Heart right ventricle (tissue), 16 donors: ENCODE results near the gene TCF12. TPM values are rescaled to one million over a fixed set of nuclear protein-coding genes. Genes with fewer than 3 reads are reported as not detected.

Experiments used
- ATAC-seq, 8 donors: fragments of 200-7000 bp; cut with Tn5 transposase; one replicate each; pipeline ENCODE4 v1.9.1; 2020; ENCODE audit warnings: mild to moderate bottlenecking in 8 of 8, moderate library complexity in 8 of 8, moderate number of reproducible peaks in 1 of 8
- DNase-seq, 2 donors: peaks; one replicate each; pipeline ENCODE4 v3.0.0-alpha.2; 2020
- H3K27ac ChIP-seq, 10 donors: fragments of 200-600 bp; sonication (generic) in 2 of 10; one replicate each; pipeline versions ENCODE4 v1.5.0 to v1.8.0; 2020 to 2022; ENCODE audit warnings: mild to moderate bottlenecking in 3 of 10
- H3K27me3 ChIP-seq, 7 donors: fragments of 200-600 bp; one replicate each; pipeline ENCODE4 v1.8.0; 2021 to 2022; ENCODE audit warnings: mild to moderate bottlenecking in 2 of 7
- H3K36me3 ChIP-seq, 9 donors: fragments of 200-600 bp; sonication (generic) in 1 of 9; one replicate each; pipeline versions ENCODE4 v1.5.0 to v1.8.0; 2020 to 2022; ENCODE audit warnings: mild to moderate bottlenecking in 2 of 9
- H3K4me1 ChIP-seq, 9 donors: fragments of 200-600 bp; sonication (generic) in 1 of 9; one replicate each; pipeline versions ENCODE4 v1.5.0 to v1.8.0; 2020 to 2022; ENCODE audit warnings: mild to moderate bottlenecking in 4 of 9
- H3K4me3 ChIP-seq, 10 donors: fragments of 200-600 bp; sonication (generic) in 2 of 10; one replicate each; pipeline versions ENCODE4 v1.5.0 to v1.8.0; 2020 to 2022; ENCODE audit warnings: mild to moderate bottlenecking in 7 of 10, moderate library complexity in 2 of 10
- H3K9me3 ChIP-seq, 11 donors: fragments of 200-600 bp in 10 of 11; sonication (generic) in 2 of 11; one replicate each; pipeline versions ENCODE4 v1.5.0 to v1.8.0; 2013 to 2022; ENCODE audit warnings: mild to moderate bottlenecking in 2 of 11, control low read depth in 1 of 11, moderate library complexity in 1 of 11
- WGBS, 2 donors: extraction: QIAGEN DNeasy Blood & Tissue Kit; methylation state at CpG; one replicate each; pipeline ENCODE4 v1.1.7; 2013; ENCODE audit warnings: inconsistent platforms in 1 of 2; 5-methylcytosine and 5-hydroxymethylcytosine counted together
- intact Hi-C, 10 donors: fragments of 100-400 bp; cut with DNase I; formaldehyde crosslinking; loops; one replicate each; pipeline versions ENCODE4 v1.11.1 to v1.14.2; 2022
- polyA plus RNA-seq, 2 donors: library from polyadenylated mRNA; stranded (reverse); fragments of 200-250 nt; gene quantifications; one replicate each; pipeline ENCODE4 v1.2.3, GENCODE V29; 2013
- total RNA-seq, 10 donors: library from RNA; stranded (reverse); fragmentation: NEBNext Ultra II Directional in 3 of 10; extraction: Animal tissue kit (Norgen Biotek cat#: 25700) in 3 of 10; gene quantifications; one replicate each; pipeline versions ENCODE4 v1.2.1 to v1.2.4, GENCODE V29; 2021 to 2023
- TF ChIP-seq, protein P1 (sequence below), 9 donors: fragments of 200-600 bp; sonication (generic) in 2 of 9; IDR thresholded peaks; one replicate each; pipeline versions ENCODE4 v1.5.0 to v1.8.0; 2021 to 2022; ENCODE audit warnings: antibody characterized with exemption in 9 of 9, mild to moderate bottlenecking in 5 of 9, moderate library complexity in 1 of 9
- donor health status: Arrhythmogenic right ventricular cardiomyopathy.
- donor health status: ischemic (EF 13 %, LVEDD 7.1; RV severe dilation, severe dysfunction).
- donor health status: healthy with polysubstance abuse.
- donor health status: DM: no; HTN: yes; CAD: no.
- donor health status: DM: no; HTN: no; CAD: no.
- donor health status: ischemic (EF 25% LVEDD 6.9; RV normal size, moderate dysfunction).
- donor health status: ischemic (EF 25% LVEDD 5.7; RV mildly dilated, moderate dysfunction).
- donor health status: healthy.
- donor health status: DM: yes; HTN: yes; CAD: no.
- donor health status: Ischemic cardiomyopathy.
- donor health status: ischemic (EF 35%, LVEDD 5.7; RV mildly dilated, moderate dysfunction).
- donor health status: nonischemic (EF 11% LVEDD 7.7; RV severe dilation, severe dysfunction).
- donor health status: DM: yes; HTN: yes; CAD: no.
- donor health status: PGD.
- donor health status: ischemic (EF 29% LVEDD 5.4; RV normal size, mild dysfunction).
- donor health status: nonischemic (EF 23%, LVEDD 6.1; RV moderate dilation, normal function).

Gene TCF12
- total and polyA plus RNA-seq, 12 donors, result 8.7 to 55.7 (median 38.4) TPM

GRCh38 chr15:56906766-56907165 lies 11.7 kb upstream of the TCF12 start:
- Histone ChIP-seq H3K4me3 (no peak overlapping the region), H3K9me3 (peaks cover 0 to 7% (median 0%) of the 10 kb centered on the region in 11 donors), H3K36me3 (peaks cover 0 to 12% (median 0%) of the 10 kb centered on the region in 9 donors), H3K27ac (no peak overlapping the region), H3K4me1 (peaks cover 0 to 17% (median 0%) of the 10 kb centered on the region in 9 donors), H3K27me3 (no peaks in the 10 kb centered on the region)
- DNase-seq (no peak), ATAC-seq (no peak)
- intact Hi-C loops, result no loop called here
- WGBS, 2 donors, result 89 to 94% methylated on average over 1 of the region's 1 CpG
- TF ChIP-seq, protein P1, sequence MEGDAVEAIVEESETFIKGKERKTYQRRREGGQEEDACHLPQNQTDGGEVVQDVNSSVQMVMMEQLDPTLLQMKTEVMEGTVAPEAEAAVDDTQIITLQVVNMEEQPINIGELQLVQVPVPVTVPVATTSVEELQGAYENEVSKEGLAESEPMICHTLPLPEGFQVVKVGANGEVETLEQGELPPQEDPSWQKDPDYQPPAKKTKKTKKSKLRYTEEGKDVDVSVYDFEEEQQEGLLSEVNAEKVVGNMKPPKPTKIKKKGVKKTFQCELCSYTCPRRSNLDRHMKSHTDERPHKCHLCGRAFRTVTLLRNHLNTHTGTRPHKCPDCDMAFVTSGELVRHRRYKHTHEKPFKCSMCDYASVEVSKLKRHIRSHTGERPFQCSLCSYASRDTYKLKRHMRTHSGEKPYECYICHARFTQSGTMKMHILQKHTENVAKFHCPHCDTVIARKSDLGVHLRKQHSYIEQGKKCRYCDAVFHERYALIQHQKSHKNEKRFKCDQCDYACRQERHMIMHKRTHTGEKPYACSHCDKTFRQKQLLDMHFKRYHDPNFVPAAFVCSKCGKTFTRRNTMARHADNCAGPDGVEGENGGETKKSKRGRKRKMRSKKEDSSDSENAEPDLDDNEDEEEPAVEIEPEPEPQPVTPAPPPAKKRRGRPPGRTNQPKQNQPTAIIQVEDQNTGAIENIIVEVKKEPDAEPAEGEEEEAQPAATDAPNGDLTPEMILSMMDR (IDR thresholded peaks at IDR 0.05), result no peak

- TF ChIP-seq, protein P1 (IDR thresholded peaks at IDR 0.05), result no peak
- Histone ChIP-seq H3K9me3 (no peaks in the 10 kb centered on the region), H3K27me3 (no peaks in the 10 kb centered on the region), H3K36me3 (peaks cover 0 to 12% (median 0%) of the 10 kb centered on the region in 9 donors), H3K4me3 (no peak overlapping the region), H3K27ac (no peak overlapping the region), H3K4me1 (peaks cover 0 to 28% (median 14%) of the 10 kb centered on the region in 9 donors)
- 88 to 94% methylated on average over 7 of the region's 7 CpGs for WGBS, 2 donors
- DNase-seq (no peak), ATAC-seq (no peak)
- intact Hi-C loops, result loop anchor here in 7 of 10 donors (10.0 kb wide), 4 partner anchors 224 to 394 kb away; no protein-coding TSS in a partner anchor
Observed at GRCh38 chr15:56910801-56911200, 7.6 kb upstream of the TCF12 start.

DNA sequence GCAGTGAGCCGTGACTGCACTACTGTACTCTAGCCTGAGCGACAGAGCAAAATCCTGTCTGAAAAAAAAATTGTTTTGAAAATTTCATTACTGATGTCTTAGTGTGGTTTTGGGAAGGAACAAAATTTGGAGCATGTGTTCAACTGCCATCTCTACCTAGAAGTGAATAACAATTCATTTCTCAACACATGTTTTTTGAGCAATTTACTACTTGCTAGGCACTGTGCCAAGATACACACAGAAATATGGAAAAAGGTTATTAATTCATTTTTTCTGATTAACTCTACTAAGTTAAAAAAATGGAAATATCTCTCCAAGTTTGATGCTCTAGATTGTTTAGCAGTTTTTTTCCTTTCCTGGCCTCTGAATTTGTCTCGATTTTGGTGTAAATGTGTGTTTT lies 5.2 kb upstream of the TCF12 start:
- Histone ChIP-seq H3K9me3 (no peaks in the 10 kb centered on the region), H3K4me3 (no peak overlapping the region), H3K27ac (peak overlapping the region in 1 of 10 donors; percentile 12), H3K27me3 (no peaks in the 10 kb centered on the region), H3K36me3 (peaks cover 0 to 12% (median 0%) of the 10 kb centered on the region in 9 donors), H3K4me1 (peaks cover 3 to 38% (median 31%) of the 10 kb centered on the region in 9 donors)
- ATAC-seq (no peak), DNase-seq (no peak)
- TF ChIP-seq, protein P1 (IDR thresholded peaks at IDR 0.05), result no peak
- intact Hi-C loops, result loop anchor here in 7 of 10 donors (10.0 kb wide), 4 partner anchors 222 to 392 kb away; no protein-coding TSS in a partner anchor
- WGBS, 2 donors, result 76 to 77% methylated on average over 3 of the region's 3 CpGs

DNA sequence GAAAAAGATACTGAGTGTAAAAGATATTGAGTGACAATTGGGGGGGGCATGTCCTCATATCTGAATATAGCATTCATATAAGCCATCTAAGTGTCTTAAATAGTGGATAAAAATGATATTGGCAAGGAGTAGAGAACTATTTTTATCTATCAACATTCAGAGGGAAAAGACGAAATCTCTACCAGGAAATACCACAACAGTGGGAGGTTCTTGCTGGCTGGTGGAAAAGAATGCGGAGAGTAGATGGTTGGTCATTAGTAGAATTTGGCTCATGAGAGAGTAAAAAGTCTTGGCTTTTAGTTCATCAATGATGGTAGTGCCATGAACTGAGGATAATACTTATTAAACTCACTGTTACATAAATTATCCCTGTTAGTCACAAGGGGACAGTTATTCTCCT lies 4.8 kb upstream of the TCF12 start:
- Histone ChIP-seq H3K27ac (peak overlapping the region in 1 of 10 donors; percentile 12), H3K4me1 (peaks cover 3 to 38% (median 30%) of the 10 kb centered on the region in 9 donors), H3K36me3 (peaks cover 0 to 8% (median 0%) of the 10 kb centered on the region in 9 donors), H3K9me3 (no peaks in the 10 kb centered on the region), H3K4me3 (no peak overlapping the region), H3K27me3 (no peaks in the 10 kb centered on the region)
- intact Hi-C loops, result loop anchor here in 7 of 10 donors (10.0 kb wide), 4 partner anchors 221 to 391 kb away; no protein-coding TSS in a partner anchor
- 38% methylated on average over 2 of the region's 2 CpGs for WGBS, 2 donors
- no peak for ATAC-seq
- DNase-seq, result no peak
- TF ChIP-seq, protein P1 (IDR thresholded peaks at IDR 0.05), result no peak
